HG02678 (cell line): ENCODE measurements around the gene MRPS18C.
"Not testable (repeated sequence)": the region's sequence is repeated elsewhere in the genome, so short reads cannot be mapped to it uniquely, and the experiment has no call there.

Experiments
- ATAC-seq: cut with Tn5 transposase; IDR thresholded peaks from one replicate; pipeline ENCODE4 v1.9.1; 2021; ENCODE audit warnings: mild to moderate bottlenecking, moderate library complexity; ENCODE audit not compliant: unreplicated experiment

Gene MRPS18C

GRCh38 chr4:83496085-83496917 lies 40.4 kb downstream of the MRPS18C start:
- ATAC-seq: not testable (repeated sequence)

GRCh38 chr4:83498187-83498586 lies 42.3 kb downstream of the MRPS18C start:
- ATAC-seq: no peak

GRCh38 chr4:83501671-83502070 lies 45.8 kb downstream of the MRPS18C start:
- ATAC-seq: not testable (repeated sequence)

- no peak for ATAC-seq
Observed at GRCh38 chr4:83503974-83504373, 48.1 kb downstream of the MRPS18C start.

- ATAC-seq: no peak
Observed at GRCh38 chr4:83504503-83504902, 48.6 kb downstream of the MRPS18C start.

GRCh38 chr4:83504996-83505395 lies 49.1 kb downstream of the MRPS18C start:
- ATAC-seq: no peak

GRCh38 chr4:83509156-83509585 lies 53.3 kb downstream of the MRPS18C start:
- ATAC-seq: not testable (repeated sequence)

GRCh38 chr4:83510442-83510841 lies 54.6 kb downstream of the MRPS18C start:
- no peak for ATAC-seq
